Muscle of back (tissue), 11 donors: ENCODE results near the gene SLC27A5. TPM values are rescaled to one million over a fixed set of nuclear protein-coding genes. Genes with fewer than 3 reads are reported as not detected.
"Not testable (repeated sequence)": the region's sequence is repeated elsewhere in the genome, so short reads cannot be mapped to it uniquely, and the experiment has no call there.

Experiments
- DNase-seq, 3 donors: peaks; one replicate each; pipeline versions ENCODE4 v3.0.0 to v3.0.0-alpha.2; 2013
- polyA plus RNA-seq, 10 donors: library from polyadenylated mRNA; unstranded; fragments of 120-200 nt; gene quantifications; one replicate each; pipeline ENCODE4 v1.2.1, GENCODE V29; 2013; ENCODE audit not compliant: insufficient read length in 10 of 10

Gene SLC27A5
- polyA plus RNA-seq, 10 donors, result 2.4 to 5.5 (median 3.9) TPM

DNA sequence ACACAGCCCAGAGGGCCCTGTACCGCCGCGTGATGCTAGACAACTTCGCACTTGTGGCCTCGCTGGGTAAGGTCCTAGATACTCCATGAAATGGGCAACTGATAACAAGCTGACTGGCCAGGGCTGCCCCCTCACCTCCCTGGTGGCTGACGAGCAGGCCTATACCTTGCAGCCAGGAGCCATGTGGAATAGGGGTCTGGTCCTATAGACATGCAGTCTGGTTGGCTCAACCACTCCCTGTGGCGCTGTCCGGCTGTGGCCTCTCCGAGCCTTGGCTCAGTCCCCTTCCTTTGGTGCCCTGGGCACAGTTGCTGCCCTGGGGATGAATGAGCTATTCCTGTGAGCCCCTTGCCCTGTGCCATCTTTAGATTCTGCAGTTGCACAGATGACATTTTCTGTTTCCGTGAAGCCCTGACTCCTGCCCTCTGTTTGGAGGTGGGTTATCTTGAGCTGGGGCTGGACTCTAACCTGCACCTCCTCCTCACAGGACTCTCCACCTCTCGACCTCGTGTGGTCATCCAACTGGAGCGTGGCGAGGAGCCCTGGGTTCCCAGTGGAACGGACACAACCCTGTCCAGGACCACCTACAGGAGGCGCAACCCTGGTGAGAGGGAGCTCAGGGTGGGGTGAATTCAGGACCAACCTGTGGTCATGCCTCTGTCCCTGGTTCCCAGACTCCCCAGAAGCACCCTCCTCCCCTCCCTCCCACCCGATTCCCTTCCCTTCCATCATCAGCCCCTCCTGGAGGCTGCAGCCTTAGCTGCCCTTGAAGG lies 42.4 kb downstream of the SLC27A5 start:
- DNase-seq, result no peak

DNA sequence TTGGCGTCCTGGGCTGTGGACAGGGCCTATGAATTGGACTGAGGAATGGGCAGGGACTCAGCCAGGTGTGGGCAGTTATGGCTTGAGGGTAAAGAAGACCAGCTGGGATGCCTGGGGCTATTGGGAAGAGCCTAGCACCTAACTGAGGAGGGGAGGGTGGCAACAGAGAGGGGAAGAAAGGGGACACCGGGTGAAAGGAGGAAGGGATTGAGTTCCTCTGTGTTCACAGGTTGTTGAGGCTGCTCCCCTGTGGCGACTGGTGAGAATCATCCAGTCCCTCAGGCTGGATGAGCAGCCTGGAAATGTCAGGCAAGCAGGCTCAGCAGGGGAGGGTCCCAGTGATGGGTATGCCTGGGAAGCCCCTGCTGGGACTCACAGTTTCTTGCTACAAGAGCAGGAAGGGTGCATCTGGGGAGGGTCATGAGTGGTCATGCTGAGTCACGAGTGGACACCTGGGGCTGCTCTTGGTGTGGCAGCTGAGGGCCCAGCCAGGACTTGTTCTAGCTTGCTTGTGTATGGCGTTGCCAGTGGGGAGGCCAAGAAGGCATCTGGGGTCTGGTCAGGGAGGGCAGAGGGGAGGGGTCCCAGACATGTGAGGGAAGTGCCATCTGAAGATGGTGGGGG lies 43.5 kb downstream of the SLC27A5 start:
- DNase-seq, result no peak

DNA sequence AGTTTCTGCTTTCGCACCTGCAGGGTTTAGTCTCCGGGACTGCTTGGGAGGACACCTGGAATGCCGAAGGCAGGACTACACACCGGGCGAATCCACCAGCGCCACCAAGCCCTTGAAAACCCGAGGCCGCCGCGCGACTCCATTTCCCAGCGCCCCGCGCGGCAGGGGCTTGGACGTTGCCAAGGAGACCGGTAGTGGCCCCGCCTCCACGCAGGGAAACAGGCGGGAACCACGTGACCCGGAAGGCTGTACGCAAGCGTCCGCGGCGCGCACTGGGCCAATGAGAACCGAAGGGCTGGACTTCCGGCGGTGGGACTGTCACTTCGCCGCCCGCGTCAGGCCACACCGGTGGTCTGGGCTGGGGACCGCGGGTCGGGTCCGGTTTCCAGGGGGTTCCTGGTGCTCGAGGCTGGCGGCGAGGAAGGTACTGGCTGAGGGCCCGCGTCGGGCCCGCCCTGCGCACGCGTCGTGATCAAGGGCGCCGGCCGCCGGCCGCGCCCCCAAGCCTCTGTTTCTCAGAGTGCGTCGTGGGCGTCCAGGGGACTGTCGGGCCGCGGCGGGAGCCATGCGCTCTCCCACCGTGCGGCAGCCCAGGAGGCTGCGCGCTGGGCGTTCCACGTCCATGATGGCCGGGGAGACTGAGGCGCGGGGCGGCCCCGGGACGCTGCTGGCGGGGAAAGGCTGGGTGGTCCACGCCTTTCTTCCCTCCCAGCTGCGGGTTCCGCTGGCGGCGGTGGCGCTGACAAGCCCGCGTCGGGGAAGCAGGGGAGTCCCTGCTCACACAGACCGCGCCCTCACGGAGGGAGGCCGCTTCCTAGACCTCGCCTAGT lies 44.8 kb downstream of the SLC27A5 start, which contains the start of gene ZNF324:
TSS of gene ZNF324 (plus strand) at position 321 of the 830 bp plus-strand sequence. CDS start 2,106 bp downstream, outside the sequence.
- DNase-seq, result peak; percentile 96 to 99 (median 98)

DNA sequence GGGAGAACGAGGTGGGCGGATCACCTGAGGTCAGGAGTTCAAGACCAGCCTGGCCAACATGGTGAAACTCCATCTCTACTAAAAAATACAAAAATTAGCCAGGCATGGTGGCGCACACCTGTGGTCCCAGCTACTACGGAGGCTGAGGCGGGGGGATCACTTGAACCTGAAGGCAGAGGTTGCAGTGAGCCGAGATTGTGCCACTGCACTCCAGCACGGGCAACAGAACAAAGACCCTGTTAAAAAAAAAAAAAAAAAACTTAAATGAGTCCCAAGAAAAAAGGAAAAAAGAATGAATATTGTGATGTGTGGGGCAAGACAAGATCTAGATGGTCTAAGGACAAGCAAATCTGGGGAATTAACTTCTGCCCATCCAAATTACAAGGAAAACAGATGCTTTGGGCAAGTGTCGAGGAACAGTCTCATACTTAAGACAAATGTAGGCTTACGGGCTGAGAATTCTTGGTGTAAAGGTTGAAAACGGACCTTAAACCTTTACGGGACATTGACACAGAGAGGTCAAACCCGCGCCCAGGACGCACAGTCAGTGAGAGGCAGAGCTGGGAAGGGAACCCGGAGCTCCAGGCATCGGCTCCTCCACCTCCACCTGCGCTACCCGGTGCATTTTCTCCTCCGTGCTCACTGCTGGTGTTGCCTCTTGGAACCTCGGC lies 45.6 kb downstream of the SLC27A5 start:
- no peak for DNase-seq

DNA sequence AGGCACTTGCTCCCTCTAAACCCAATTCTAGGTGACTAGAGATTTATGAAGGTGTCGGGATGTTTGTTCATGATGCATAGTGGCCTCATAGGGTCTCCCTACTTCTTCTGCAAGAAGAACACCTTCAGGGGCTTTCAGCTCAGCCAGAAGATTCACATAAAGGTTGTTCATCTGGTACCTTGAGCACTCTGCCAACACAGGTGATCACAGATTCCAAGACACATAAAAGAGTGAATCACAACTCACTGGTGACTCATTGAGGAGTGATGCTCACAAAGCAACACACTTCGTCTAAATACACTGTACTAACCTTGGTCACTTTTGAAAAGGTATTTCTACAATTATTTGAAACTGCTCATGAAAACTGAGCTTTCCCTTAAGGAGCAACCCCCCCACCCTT lies 51.8 kb downstream of the SLC27A5 start:
- no peak for DNase-seq

DNA sequence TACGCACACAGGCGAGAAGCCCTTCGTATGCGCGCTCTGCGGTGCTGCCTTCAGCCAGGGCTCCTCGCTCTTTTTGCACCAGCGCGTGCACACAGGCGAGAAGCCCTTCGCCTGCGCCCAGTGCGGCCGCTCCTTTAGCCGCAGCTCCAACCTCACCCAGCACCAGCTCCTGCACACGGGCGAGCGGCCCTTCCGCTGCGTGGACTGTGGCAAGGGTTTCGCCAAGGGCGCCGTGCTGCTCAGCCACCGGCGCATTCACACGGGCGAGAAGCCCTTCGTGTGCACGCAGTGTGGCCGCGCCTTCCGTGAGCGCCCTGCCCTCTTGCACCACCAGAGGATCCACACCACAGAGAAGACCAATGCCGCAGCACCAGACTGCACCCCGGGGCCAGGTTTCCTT lies 55.7 kb downstream of the SLC27A5 start:
- DNase-seq, result no peak

DNA sequence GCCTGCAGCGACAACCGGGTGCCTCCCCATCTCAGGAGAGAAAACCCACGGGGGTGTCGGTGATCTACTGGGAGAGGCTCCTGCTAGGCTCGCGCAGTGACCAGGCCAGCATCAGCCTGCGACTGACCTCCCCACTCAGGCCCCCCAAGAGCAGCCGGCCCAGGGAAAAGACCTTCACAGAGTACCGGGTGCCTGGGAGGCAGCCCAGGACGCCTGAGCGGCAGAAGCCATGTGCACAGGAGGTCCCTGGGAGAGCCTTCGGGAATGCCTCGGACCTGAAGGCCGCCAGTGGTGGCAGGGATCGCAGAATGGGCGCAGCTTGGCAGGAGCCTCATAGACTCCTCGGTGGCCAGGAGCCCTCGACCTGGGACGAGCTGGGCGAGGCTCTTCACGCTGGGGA lies 56.5 kb downstream of the SLC27A5 start:
- no peak for DNase-seq

DNA sequence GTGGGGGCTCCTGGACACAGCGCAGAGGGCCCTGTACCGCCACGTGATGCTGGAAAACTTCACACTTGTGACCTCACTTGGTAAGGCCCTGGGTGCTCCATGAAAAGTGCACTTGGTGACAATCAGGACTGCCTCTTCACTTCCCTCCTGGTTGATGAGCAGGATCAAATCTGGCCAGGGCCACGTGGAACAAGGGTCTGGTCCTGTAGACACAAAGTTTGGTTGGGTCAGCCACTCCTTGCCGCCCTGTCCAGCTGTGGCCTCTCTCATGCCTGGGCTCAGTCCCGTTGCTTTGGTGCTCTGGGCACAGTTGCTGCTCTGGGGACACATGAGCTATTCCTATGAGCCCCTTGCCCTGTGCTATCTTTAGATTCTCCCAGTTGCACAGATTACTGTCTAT lies 58.0 kb downstream of the SLC27A5 start:
- no peak for DNase-seq

DNA sequence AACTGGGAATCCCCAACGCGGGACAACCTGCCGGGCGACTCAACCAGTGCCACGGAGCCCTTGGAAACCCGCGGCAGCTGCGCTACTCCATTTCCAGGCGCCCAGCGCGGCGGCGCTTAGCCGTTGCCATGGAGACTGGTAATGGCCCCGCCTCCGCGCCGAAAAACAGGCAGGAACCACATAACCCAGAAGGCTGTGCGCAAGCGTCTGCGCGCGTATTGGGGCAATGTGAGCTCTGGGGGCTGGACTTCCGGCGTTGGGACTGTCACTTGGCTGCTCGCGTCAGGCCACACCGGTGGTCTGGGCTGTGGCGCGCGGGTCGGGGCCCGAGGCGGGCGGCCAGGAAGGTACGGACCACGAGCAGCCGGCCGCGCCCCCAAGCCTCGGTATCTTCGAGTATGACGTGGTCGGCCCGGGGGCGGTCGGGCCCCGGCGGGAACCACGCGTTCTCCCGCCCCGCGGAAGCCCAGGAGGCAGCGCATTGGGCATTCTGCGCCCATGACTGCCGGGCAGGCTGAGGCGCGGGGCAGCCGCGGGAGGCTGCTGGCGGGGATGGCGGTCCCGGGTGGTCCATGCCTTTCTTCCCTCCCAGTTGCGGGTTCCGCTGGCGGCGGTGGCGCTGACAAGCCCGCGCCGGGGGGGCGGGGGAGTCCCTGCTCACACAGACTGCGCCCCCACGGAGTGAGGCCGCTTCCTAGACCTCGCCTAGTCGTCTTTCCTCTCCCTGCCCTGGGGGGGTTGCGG lies 60.3 kb downstream of the SLC27A5 start, which contains the start of gene ZNF324B:
TSS of gene ZNF324B (plus strand) at position 265 of the 744 bp plus-strand sequence. CDS start 2,080 bp downstream, outside the sequence.
- peak; percentile 95 to 98 (median 97) for DNase-seq

DNA sequence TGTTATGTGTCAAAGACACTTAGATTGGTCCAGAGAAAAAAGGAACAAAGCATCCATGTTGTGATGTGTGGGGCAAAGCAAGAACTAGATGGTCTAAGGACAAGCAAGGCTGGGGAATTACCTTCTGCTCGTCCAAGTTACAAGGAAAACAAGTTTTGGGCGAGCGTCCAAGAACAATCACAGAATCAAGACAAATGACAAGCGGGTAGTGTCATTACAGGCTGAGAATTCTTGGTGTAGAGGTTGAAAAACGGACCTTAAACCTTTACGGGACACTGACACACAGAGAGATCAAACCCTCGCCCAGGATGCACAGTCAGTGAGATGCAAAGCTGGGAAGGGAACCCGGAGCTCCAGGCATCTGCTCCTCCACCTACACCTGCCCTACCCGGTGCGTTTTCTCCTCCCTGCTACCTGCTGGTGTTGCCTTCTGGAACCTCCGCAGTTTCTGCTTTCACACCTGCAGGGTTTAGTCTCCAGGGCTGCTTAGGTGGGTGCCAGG lies 60.9 kb downstream of the SLC27A5 start:
- no peak for DNase-seq

DNA sequence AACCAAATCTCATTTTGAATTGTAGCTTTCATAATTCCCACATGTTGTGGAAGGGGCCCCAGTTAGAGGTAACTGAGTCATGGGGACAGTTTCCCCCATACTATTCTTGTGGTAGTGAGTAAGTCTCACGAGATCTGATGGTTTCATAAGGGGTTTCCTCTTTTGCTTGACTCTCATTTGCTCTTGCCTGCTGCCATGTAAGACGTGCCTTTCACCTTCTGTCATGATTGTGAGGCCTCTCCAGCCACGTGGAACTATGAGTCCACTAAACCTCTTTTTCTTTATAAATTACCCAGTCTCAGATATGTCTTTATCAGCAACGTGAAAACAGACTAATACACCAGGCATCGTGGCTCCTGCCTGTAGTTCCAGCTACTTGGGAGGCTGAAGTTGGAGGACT lies 61.8 kb downstream of the SLC27A5 start:
- DNase-seq, result not testable (repeated sequence)

DNA sequence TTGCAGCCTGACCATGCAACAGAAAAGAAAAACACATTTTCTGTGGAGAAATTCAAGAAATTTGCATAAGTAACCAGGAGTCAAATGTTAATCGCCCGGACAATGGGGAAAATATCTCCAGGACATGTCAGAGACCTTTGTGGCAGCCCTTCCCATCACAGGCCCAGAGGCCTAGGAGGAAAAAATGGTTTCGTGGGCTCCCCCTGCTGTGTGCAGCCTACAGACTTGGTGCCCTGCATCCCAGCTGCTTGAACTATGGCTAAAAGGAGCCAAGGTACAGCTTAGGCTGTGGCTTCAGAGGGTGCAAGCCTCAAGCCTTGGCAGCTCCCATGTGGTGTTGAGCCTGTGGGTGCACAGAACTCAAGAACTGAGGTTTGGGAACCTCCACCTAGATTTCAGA lies 62.9 kb downstream of the SLC27A5 start:
- DNase-seq, result not testable (repeated sequence)

Other genes with a start within 250 kb of the SLC27A5 start
- 1 to 10 TPM; 4.0 to 6.7 (median 5.3) TPM for gene ZNF8, start 233.0 kb downstream of the SLC27A5 start, polyA plus RNA-seq
- gene ERVK3-1, start 206.6 kb downstream of the SLC27A5 start, polyA plus RNA-seq, result 10 to 100 TPM; 23.7 to 34.9 (median 30.5) TPM
- gene ZSCAN22, start 185.0 kb downstream of the SLC27A5 start, polyA plus RNA-seq, result 1 to 10 TPM; 2.7 to 3.4 (median 2.9) TPM
- gene A1BG, start 158.5 kb downstream of the SLC27A5 start, polyA plus RNA-seq, result 1 to 10 TPM; 1.1 to 7.3 (median 3.2) TPM
- gene ZNF497, start 149.2 kb downstream of the SLC27A5 start, polyA plus RNA-seq, result 1 to 10 TPM; 1.8 to 3.5 (median 2.1) TPM
- gene ZNF837, start 131.0 kb downstream of the SLC27A5 start, polyA plus RNA-seq, result 1 to 10 TPM in 7 of 10 donors, under 1 TPM in 3; 0.36 to 2.7 (median 1.3) TPM
- gene RPS5, start 124.7 kb downstream of the SLC27A5 start, polyA plus RNA-seq, result 1,000 to 10,000 TPM; 1,378 to 1,791 (median 1,640) TPM
- under 1 TPM in 1 of 10 donors, not detected in 9; 0.17 TPM for gene RNF225, start 116.3 kb downstream of the SLC27A5 start, polyA plus RNA-seq
- 1 to 10 TPM; 4.5 to 7.6 (median 5.7) TPM for gene ZNF584, start 103.3 kb downstream of the SLC27A5 start, polyA plus RNA-seq
- gene ZNF132, start 71.8 kb downstream of the SLC27A5 start, polyA plus RNA-seq, result 1 to 10 TPM; 3.8 to 5.6 (median 5.0) TPM
- 1 to 10 TPM; 2.3 to 4.2 (median 3.4) TPM for gene ZNF324B, start 60.4 kb downstream of the SLC27A5 start, polyA plus RNA-seq
- gene ZNF324, start 44.9 kb downstream of the SLC27A5 start, polyA plus RNA-seq, result 1 to 10 TPM; 3.3 to 6.4 (median 5.0) TPM
- 1 to 10 TPM; 5.2 to 9.3 (median 6.4) TPM for gene ZNF446, start 35.6 kb downstream of the SLC27A5 start, polyA plus RNA-seq
- gene ZBTB45, start 7.8 kb upstream of the SLC27A5 start, polyA plus RNA-seq, result 10 to 100 TPM in 3 of 10 donors, 1 to 10 TPM in 7; 6.3 to 11.2 (median 7.9) TPM
- 100 to 1,000 TPM; 277 to 491 (median 336) TPM for gene TRIM28, start 32.1 kb upstream of the SLC27A5 start, polyA plus RNA-seq
- gene CHMP2A, start 43.1 kb upstream of the SLC27A5 start, polyA plus RNA-seq, result 10 to 100 TPM; 63.5 to 82.8 (median 72.7) TPM
- gene UBE2M, start 46.6 kb upstream of the SLC27A5 start, polyA plus RNA-seq, result 10 to 100 TPM; 58.0 to 70.4 (median 65.5) TPM
- 10 to 100 TPM in 8 of 10 donors, 1 to 10 TPM in 2; 9.6 to 25.7 (median 14.2) TPM for gene MZF1, start 61.3 kb upstream of the SLC27A5 start, polyA plus RNA-seq